Endothelial cell of umbilical vein (primary cell): ENCODE measurements around the gene CEP104.

Experiments
- POLR2A ChIP-seq: IDR thresholded peaks from 2 replicates; pipeline ENCODE4 v1.6.1; 2012; ENCODE audit warnings: low read depth, mild to moderate bottlenecking, control low read depth, low read length
- TF ChIP-seq, protein P1 (sequence below), 2 donors: IDR thresholded peaks; 1 replicate in 1 of 2; 2 replicates in 1 of 2; pipeline ENCODE4 v1.5.1; 2011; ENCODE audit warnings: low read length in 2 of 2, mild to moderate bottlenecking in 2 of 2, moderate library complexity in 2 of 2, control low read depth in 1 of 2, inconsistent platforms in 1 of 2, low read depth in 1 of 2; ENCODE audit not compliant: insufficient read depth in 1 of 2; ENCODE audit errors: extremely low read depth in 1 of 2

DNA sequence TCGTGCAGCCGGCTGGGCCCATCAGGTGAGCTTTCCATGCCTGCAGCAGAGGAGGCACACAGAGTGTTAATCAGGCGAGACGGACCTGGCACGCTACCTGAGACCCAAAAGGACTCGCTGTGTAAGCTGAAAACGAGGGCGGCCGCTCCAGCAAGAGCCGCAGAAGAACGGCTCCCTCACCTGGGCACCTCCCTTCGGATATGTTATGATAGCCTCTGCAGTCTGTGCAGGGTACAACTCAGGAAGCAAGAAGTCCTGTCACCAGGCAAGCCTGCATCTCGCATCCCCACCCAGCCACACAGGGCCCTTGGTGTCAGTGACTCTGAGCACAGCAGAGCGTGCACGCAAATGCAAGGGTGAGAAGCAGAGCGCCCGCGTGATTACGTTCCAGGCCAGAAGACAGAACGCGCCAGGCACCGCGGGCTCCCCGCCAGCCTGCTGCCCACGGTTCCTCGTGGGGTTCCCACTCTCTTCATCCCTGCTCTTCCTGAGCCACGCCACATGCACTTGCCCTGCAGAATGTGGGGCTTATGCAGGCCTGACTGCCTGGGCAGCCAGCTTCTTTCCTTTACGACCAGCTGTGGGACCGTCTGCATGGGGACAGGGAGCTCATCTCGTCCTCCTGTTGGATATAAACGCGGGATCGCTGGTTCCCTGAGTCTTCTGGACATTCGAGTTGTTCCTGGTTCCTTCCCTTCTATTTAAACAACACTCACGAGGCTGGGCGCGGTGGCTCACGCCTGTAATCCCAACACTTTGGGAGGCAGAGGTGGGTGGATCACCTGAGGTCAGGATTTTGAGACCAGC is 40.5 kb downstream of the CEP104 start:
- TF ChIP-seq, protein P1, sequence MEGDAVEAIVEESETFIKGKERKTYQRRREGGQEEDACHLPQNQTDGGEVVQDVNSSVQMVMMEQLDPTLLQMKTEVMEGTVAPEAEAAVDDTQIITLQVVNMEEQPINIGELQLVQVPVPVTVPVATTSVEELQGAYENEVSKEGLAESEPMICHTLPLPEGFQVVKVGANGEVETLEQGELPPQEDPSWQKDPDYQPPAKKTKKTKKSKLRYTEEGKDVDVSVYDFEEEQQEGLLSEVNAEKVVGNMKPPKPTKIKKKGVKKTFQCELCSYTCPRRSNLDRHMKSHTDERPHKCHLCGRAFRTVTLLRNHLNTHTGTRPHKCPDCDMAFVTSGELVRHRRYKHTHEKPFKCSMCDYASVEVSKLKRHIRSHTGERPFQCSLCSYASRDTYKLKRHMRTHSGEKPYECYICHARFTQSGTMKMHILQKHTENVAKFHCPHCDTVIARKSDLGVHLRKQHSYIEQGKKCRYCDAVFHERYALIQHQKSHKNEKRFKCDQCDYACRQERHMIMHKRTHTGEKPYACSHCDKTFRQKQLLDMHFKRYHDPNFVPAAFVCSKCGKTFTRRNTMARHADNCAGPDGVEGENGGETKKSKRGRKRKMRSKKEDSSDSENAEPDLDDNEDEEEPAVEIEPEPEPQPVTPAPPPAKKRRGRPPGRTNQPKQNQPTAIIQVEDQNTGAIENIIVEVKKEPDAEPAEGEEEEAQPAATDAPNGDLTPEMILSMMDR (IDR thresholded peaks at IDR 0.05; ENCODE audit: extremely low read depth in 1 of 2, insufficient read depth in 1 of 2, low read depth in 1 of 2, low read length in 2 of 2): no peak
- TF ChIP-seq POLR2A: no peak
